H9 (cell line): ENCODE measurements around the gene TRMU. TPM values are rescaled to one million over a fixed set of nuclear protein-coding genes. Genes with fewer than 3 reads are reported as not detected.

Source experiments
- DNase-seq: peaks from one replicate; pipeline ENCODE4 v3.0.0-alpha.2; 2017
- H2AFZ ChIP-seq: one replicate; pipeline ENCODE4 v1.6.1; 2013; ENCODE audit warnings: mild to moderate bottlenecking, low read length, control low read depth, moderate library complexity
- H2AK5ac ChIP-seq: 2 replicates; pipeline ENCODE4 v1.6.1; 2013; ENCODE audit warnings: low read length, control low read depth, mixed read lengths; ENCODE audit not compliant: insufficient read length
- H2BK120ac ChIP-seq: one replicate; pipeline ENCODE4 v1.6.1; 2013; ENCODE audit warnings: low read depth, mild to moderate bottlenecking, low read length, control low read depth, inconsistent platforms; ENCODE audit not compliant: poor library complexity, severe bottlenecking
- H2BK12ac ChIP-seq: 2 replicates; pipeline ENCODE4 v1.6.1; 2013; ENCODE audit warnings: low read length, control low read depth, mixed read lengths, low read depth; ENCODE audit not compliant: insufficient read length
- H2BK15ac ChIP-seq: 2 replicates; pipeline ENCODE4 v1.6.1; 2013; ENCODE audit warnings: low read depth, low read length, control low read depth
- H2BK20ac ChIP-seq: one replicate; pipeline ENCODE4 v1.6.1; 2013; ENCODE audit warnings: low read depth, mild to moderate bottlenecking, low read length, control low read depth, inconsistent platforms; ENCODE audit not compliant: poor library complexity, severe bottlenecking
- H2BK5ac ChIP-seq: 2 replicates; pipeline ENCODE4 v1.6.1; 2013; ENCODE audit warnings: low read length, control low read depth, mixed read lengths; ENCODE audit not compliant: insufficient read length
- H3K14ac ChIP-seq: 2 replicates; pipeline ENCODE4 v1.6.1; 2013; ENCODE audit warnings: low read length, control low read depth; ENCODE audit not compliant: insufficient read depth
- H3K18ac ChIP-seq: 2 replicates; pipeline ENCODE4 v1.6.1; 2013; ENCODE audit warnings: low read depth, mild to moderate bottlenecking, mixed read lengths, low read length, control low read depth; ENCODE audit not compliant: insufficient read length
- H3K23ac ChIP-seq: 2 replicates; pipeline ENCODE4 v1.6.1; 2013; ENCODE audit warnings: low read length, control low read depth, mixed read lengths, low read depth; ENCODE audit not compliant: insufficient read length
- H3K23me2 ChIP-seq: 2 replicates; pipeline ENCODE4 v1.6.1; 2013; ENCODE audit warnings: low read depth, mild to moderate bottlenecking, mixed read lengths, low read length, control low read depth; ENCODE audit not compliant: insufficient read length, poor library complexity, severe bottlenecking
- H3K27ac ChIP-seq: 2 replicates; pipeline ENCODE4 v1.5.1; 2013; ENCODE audit warnings: low read length, control low read depth, mixed read lengths, low read depth; ENCODE audit not compliant: insufficient read length
- H3K27me3 ChIP-seq: 2 replicates; pipeline ENCODE4 v1.6.1; 2013; ENCODE audit warnings: low read length, control low read depth, inconsistent platforms; ENCODE audit not compliant: insufficient read depth
- H3K4ac ChIP-seq: 2 replicates; pipeline ENCODE4 v1.6.1; 2013; ENCODE audit warnings: low read depth, mild to moderate bottlenecking, control low read depth, inconsistent platforms, low read length, moderate library complexity
- H3K4me1 ChIP-seq: 2 replicates; pipeline ENCODE4 v1.6.1; 2013; ENCODE audit warnings: low read length, control low read depth, inconsistent platforms; ENCODE audit not compliant: insufficient read depth
- H3K4me2 ChIP-seq: 2 replicates; pipeline ENCODE4 v1.6.1; 2013; ENCODE audit warnings: low read length, control low read depth, mixed read lengths; ENCODE audit not compliant: insufficient read length, insufficient read depth
- H3K56ac ChIP-seq: 2 replicates; pipeline ENCODE4 v1.6.1; 2013; ENCODE audit warnings: low read depth, mild to moderate bottlenecking, mixed read lengths, low read length, control low read depth; ENCODE audit not compliant: insufficient read length
- H3K79me1 ChIP-seq: 2 replicates; pipeline ENCODE4 v1.6.1; 2013; ENCODE audit warnings: low read depth, mild to moderate bottlenecking, moderate library complexity, low read length, control low read depth, inconsistent platforms; ENCODE audit not compliant: insufficient read depth, poor library complexity, severe bottlenecking
- H3K79me2 ChIP-seq: 2 replicates; pipeline ENCODE4 v1.6.1; 2013; ENCODE audit warnings: low read length, control low read depth, inconsistent platforms; ENCODE audit not compliant: insufficient read depth
- H3K9ac ChIP-seq: 2 replicates; pipeline ENCODE4 v1.6.1; 2013; ENCODE audit warnings: low read length, control low read depth, mixed read lengths; ENCODE audit not compliant: insufficient read length; ENCODE audit errors: extremely low read depth
- H3K9me3 ChIP-seq: one replicate; pipeline ENCODE4 v1.6.1; 2013; ENCODE audit warnings: low read depth, low read length, inconsistent platforms; ENCODE audit not compliant: control insufficient read depth
- H3T11ph ChIP-seq: one replicate; pipeline ENCODE4 v1.6.1; 2013; ENCODE audit warnings: mild to moderate bottlenecking, low read length, control low read depth, inconsistent platforms
- H4K20me1 ChIP-seq: one replicate; pipeline ENCODE4 v1.6.1; 2013; ENCODE audit not compliant: control insufficient read depth, insufficient read length, insufficient read depth
- H4K5ac ChIP-seq: 2 replicates; pipeline ENCODE4 v1.6.1; 2013; ENCODE audit warnings: low read depth, mild to moderate bottlenecking, mixed read lengths, low read length, control low read depth; ENCODE audit not compliant: insufficient read length
- H4K8ac ChIP-seq: replicated peaks from 2 replicates; pipeline ENCODE4 v1.6.1; 2013; ENCODE audit warnings: low read length, control low read depth, mixed read lengths, low read depth; ENCODE audit not compliant: insufficient read length
- H4K91ac ChIP-seq: 2 replicates; pipeline ENCODE4 v1.6.1; 2013; ENCODE audit warnings: low read depth, mild to moderate bottlenecking, moderate library complexity, mixed read lengths, low read length, control low read depth; ENCODE audit not compliant: insufficient read length
- H3K27ac Mint-ChIP-seq, 3 experiments: 2 replicates in 2 of 3; 3 replicates in 1 of 3; pipeline ENCODE4 v1.8.0; 2020 to 2021; ENCODE audit warnings: mixed read lengths in 3 of 3, mild to moderate bottlenecking in 1 of 3, moderate library complexity in 1 of 3
- H3K27me3 Mint-ChIP-seq: 2 replicates; pipeline ENCODE4 v1.8.0; 2021; ENCODE audit warnings: low read depth, mild to moderate bottlenecking, moderate library complexity, mixed read lengths
- H3K36me3 Mint-ChIP-seq, 3 experiments: 2 replicates in 2 of 3; 3 replicates in 1 of 3; pipeline ENCODE4 v1.8.0; 2020 to 2021; ENCODE audit warnings: low read depth in 3 of 3, mixed read lengths in 3 of 3; ENCODE audit not compliant: insufficient read depth in 1 of 3
- H3K4me1 Mint-ChIP-seq, 2 experiments: 2 replicates each; pipeline ENCODE4 v1.8.0; 2020; ENCODE audit warnings: mixed read lengths in 2 of 2
- H3K4me3 Mint-ChIP-seq, 2 experiments: 2 replicates in 1 of 2; 3 replicates in 1 of 2; pipeline ENCODE4 v1.8.0; 2020 to 2021; ENCODE audit warnings: mild to moderate bottlenecking in 2 of 2, mixed read lengths in 2 of 2, moderate library complexity in 1 of 2
- H3K9me3 Mint-ChIP-seq, 2 experiments: 2 replicates in 1 of 2; 3 replicates in 1 of 2; pipeline ENCODE4 v1.8.0; 2020; ENCODE audit warnings: mild to moderate bottlenecking in 2 of 2, mixed read lengths in 2 of 2, moderate library complexity in 1 of 2
- WGBS: extraction: QIAGEN DNeasy Blood & Tissue Kit; methylation state at CpG from one replicate; pipeline ENCODE4 v1.1.7; 2013; ENCODE audit warnings: missing lambda C conversion rate, low lambda C conversion rate, mixed read lengths; ENCODE audit not compliant: insufficient read length; ENCODE audit errors: extremely low coverage; 5-methylcytosine and 5-hydroxymethylcytosine counted together
- total RNA-seq: library from RNA; stranded (reverse); gene quantifications from 2 replicates; pipeline ENCODE4 v1.2.1, GENCODE V29; 2021
- TF ChIP-seq, protein P1 (sequence below): fragments of 200-600 bp; sonication (generic); conservative IDR thresholded peaks from 3 replicates; pipeline ENCODE4 v1.8.0; 2021; ENCODE audit warnings: antibody characterized with exemption, mild to moderate bottlenecking

TRMU gene
- total RNA-seq, 1 experiment from 2014 or later, result 86.3 TPM

DNA sequence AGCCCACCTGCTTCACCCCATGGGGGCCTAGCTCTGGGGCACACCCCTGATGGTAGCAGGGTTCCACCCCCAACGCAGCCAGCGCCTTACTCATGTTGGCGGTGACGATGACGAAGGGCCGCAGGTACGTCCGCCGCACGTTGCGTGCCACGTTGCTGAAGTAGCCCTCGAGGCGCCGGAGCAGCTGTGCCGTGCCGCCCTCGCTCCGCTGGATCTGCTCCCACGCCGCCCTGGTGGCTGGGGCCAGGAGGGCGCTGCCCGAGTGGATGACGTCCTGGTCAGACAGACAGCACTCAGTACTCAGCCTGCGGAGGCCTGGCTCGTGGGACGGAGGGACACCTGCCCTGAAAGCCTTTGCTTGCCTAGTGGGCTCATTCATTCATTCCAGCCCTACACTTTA lies 50.8 kb downstream of the TRMU start:
- Histone ChIP-seq H3K4me1 (no peaks in the 10 kb centered on the region), H3K79me2 (no peaks in the 10 kb centered on the region), H2BK12ac (no peak overlapping the region), H3K4me2 (no peak overlapping the region), H3K79me1 (no peaks in the 10 kb centered on the region), H2AFZ (no peak overlapping the region), H3K23me2 (no peaks in the 10 kb centered on the region), H2BK20ac (no peak overlapping the region), H3K27me3 (no peaks in the 10 kb centered on the region), H2BK120ac (no peak overlapping the region), H3K9me3 (no peaks in the 10 kb centered on the region), H3K23ac (no peak overlapping the region), H3K18ac (no peak overlapping the region), H4K20me1 (no peaks in the 10 kb centered on the region), H2BK5ac (no peak overlapping the region), H3K14ac (no peak overlapping the region), H3K27ac (no peak overlapping the region), H4K8ac (no peak overlapping the region), H4K91ac (no peak overlapping the region), H3K9ac (no peak overlapping the region), H3T11ph (no peak overlapping the region), H4K5ac (no peak overlapping the region), H2AK5ac (no peak overlapping the region), H2BK15ac (no peak overlapping the region), H3K4ac (no peak overlapping the region), H3K56ac (no peak overlapping the region)
- H3K4me1 Mint-ChIP-seq, result peaks cover 2 to 7% of the 10 kb centered on the region in 2 experiments
- H3K36me3 Mint-ChIP-seq, result peaks cover 0 to 14% (median 11%) of the 10 kb centered on the region in 3 experiments; a peak in 4 of 7 replicates
- TF ChIP-seq, protein P1, sequence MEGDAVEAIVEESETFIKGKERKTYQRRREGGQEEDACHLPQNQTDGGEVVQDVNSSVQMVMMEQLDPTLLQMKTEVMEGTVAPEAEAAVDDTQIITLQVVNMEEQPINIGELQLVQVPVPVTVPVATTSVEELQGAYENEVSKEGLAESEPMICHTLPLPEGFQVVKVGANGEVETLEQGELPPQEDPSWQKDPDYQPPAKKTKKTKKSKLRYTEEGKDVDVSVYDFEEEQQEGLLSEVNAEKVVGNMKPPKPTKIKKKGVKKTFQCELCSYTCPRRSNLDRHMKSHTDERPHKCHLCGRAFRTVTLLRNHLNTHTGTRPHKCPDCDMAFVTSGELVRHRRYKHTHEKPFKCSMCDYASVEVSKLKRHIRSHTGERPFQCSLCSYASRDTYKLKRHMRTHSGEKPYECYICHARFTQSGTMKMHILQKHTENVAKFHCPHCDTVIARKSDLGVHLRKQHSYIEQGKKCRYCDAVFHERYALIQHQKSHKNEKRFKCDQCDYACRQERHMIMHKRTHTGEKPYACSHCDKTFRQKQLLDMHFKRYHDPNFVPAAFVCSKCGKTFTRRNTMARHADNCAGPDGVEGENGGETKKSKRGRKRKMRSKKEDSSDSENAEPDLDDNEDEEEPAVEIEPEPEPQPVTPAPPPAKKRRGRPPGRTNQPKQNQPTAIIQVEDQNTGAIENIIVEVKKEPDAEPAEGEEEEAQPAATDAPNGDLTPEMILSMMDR, result peak; percentile 53
- no CpG with 5 or more reads among the region's 27 CpGs for WGBS
- no peaks in the 10 kb centered on the region for H3K27me3 Mint-ChIP-seq
- no peak overlapping the region for H3K4me3 Mint-ChIP-seq
- H3K27ac Mint-ChIP-seq, result no peak overlapping the region
- H3K9me3 Mint-ChIP-seq, result no peaks in the 10 kb centered on the region; a peak in 1 of 5 replicates
- no peak for DNase-seq
